TTC549 (cell line): ENCODE data around the gene AMZ2.

Experiments used
- FAIRE-seq: peaks from 2 replicates; lab custom pipeline; 2012; peaks lifted over from hg19 to GRCh38; lab: Jason Lieb, UNC

Gene AMZ2

DNA sequence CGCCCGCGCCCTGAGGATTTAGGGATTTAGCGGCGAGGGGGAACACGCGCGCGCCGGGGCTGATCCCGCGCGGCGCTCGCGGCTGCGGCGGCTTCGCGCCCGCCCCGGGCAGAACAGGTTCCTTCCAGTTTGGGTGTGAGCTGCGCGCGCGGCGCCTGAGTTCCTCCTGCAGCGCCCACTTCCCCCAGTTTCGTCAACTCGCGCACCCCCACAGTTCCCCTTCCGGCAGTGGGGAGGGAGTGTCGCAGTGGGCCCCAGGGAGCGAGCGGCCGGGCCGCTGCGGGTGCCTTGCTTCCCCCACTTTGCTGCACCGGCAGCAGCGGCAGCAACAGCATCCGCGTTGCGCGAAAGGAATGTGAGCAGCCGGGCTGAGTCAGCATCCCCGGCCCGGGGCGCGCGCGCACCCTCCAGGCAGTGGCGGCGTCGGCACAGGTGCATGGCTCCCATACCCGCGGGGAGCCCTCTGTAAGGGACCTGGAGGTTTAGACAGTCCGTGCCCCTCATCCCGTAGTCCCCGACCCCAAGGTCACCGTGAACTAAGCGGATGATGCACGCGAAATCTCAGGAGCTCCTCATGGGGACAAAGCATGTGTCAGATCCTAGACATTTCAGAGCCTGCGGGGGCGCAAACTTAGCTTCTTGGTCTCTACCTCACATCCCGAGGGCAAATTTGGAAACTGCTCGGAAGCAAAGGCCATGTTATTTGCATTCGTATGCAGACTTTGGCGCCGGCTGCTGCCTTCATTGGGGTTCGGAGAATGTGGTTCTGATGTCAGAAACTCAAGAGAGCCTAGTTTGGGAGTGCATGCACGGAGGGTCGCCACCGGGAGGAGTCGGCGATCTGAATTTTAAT is 44.2 kb downstream of the AMZ2 start:
- FAIRE-seq = no peak

DNA sequence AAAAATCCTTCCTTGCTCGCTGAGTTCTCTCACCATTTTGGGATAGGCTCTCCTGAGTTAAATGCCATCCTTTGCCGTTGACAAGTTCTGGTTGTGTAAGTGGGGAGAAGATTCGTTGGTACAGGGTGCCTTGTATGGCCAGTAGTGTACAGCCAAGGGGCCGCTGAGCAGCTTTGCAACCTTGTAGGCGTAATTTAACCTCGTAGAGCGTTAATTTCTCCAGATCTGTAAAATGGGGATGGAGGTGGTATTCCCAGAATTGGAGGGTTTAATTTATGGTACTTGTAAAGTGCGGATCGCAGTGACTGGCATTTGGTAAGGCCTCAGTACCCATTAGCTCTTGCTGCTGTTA is 44.8 kb downstream of the AMZ2 start:
- FAIRE-seq = no peak

DNA sequence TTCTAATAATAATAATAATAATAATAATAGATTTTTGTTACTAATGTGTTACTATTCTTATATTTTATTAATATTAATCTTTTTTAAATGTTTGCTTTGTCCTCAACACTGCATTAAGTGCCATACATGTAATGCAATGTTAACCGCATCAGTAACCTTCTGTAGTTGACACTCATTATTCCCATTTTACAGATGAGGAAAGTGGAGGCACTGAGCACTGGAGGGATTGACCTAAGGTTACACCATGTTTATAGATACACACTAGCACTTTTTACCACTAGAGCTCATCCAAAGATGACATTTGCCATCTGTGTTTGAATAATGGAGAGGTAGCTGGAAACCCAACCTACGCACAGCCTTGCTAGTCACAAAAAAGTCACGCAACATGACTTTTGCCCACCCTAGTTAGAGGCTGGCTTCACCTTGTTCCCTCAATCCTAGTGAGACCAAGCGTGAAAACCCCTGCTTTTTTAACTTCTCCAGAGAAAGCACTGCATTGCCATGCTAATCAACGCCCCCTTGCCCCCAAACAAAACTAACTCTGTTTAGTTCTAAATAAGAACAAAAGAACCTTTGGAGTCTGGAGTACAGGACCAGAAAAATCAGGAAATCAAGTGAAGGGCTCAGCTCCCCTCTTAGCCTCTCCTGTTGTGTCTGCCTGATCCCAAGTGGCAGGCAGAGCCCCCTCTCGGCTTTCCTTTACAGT is 45.8 kb downstream of the AMZ2 start:
- FAIRE-seq = no peak

DNA sequence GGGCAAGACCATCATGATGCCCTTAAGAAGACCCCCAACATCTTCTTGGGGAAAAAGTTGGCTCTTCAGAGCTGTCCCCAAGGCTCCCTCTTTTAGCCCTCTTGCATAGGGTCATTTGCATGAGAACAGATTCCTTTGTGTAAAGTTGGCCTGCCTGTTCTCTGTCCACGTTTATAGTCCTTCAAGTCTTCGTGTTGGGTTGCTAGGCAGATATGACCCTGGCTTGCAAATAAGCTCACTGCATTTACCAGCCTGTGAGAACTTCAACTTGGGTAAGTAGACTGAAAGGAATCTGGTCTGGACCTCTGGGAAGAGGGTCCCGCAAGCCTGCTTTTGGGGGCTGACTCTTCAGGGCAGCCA is 46.3 kb downstream of the AMZ2 start:
- no peak for FAIRE-seq

DNA sequence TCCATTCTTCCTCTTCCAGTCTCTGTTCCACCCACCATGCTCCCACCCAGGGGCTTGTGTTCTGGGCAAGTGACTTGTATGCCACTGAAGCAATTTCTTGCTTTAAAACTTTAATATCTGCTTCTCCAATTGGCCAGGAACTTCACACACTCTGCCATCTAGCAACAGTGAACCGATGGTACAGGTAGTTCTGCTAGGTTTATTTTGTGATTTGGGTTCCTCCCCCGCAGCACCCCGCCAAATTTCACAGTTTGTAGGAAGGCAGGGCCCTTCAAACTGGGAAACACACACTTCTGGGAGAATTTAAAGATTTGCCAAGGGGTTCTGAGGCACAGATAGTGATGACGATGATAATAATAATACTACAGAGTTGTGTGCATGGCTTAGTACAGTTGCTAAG is 46.8 kb downstream of the AMZ2 start:
- FAIRE-seq = no peak

DNA sequence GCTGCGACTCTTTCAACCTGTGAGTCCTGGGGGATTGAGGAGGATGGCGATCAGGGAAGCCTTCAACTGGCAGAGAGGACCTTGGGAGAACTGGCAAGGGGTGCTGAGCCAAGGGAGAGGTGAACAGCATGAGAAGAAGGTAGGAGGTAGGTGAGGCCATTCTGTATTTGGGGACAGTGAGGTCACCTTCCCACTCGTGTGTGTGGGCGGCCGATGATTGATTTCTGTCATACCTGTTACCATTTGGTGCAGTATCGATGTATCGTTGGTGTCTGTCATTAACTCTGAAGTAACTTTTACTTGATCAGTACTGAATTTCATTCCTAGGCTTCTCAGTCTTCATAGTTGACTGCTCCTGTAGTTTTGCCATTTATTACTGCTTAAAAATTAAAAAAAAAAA is 47.2 kb downstream of the AMZ2 start:
- FAIRE-seq = no peak

DNA sequence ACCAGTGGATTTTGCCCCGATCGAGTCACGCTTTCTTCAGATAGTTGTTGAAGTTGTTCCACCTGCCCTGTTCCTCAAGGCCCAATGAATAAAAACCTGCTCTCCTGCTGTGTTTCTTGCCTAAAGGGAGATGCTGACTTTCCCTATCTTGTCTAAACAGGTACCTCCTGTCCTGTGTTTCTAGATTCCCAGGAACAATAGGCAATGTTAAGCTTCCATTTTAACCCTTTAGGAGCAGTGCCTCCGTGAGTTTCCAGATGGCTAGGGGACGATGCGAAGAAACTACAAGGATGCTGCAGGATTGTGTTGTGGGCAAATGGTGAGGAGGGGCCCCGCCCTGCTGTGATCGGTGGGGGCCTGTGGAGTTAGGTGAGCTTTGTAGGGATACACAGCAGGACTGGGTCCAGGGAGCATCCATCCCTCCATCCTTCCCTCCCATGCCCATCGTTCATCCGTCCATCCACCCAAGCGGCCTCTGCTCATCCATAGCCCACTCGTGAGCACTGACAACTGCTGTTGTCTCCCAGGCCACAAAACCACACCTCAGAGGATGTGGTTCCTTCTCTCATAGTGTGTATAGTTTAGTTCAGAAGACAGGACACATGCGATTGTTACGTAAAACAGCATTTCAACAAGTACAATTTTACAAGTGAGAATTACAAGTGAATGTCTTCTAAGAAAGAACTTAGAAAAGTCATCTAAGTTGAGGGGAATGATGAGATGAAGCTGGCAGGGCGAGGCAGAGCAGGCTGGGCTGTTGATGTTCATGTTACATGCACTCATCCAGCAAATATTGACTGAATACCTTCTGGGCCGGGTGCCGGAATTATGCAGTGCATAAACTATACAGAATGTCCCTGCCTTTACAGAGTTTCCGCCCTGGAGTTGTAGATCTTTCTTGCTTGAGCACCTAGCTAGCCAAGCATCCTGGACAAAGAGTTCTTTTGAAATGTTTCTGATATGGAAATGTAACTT is 48.7 kb downstream of the AMZ2 start:
- no peak for FAIRE-seq

DNA sequence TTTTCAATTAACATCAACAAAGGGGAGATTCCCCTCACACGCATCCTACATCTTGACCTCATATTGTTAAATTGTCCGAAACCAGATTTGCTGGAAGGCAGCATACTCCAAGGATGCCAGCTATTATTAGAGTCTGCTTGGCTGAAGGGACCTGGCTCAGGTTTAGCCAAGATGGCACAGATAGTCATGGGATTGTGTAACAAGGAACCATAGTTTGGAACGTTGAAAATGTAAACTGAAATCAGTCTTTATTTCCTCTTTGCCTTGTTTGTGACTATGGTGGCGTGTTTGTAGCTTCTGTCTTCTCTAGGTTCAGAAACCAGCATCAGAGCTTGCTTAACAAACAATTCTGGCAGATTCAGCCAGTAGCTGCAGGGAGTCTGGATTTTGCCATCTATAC is 49.4 kb downstream of the AMZ2 start:
- FAIRE-seq = no peak

DNA sequence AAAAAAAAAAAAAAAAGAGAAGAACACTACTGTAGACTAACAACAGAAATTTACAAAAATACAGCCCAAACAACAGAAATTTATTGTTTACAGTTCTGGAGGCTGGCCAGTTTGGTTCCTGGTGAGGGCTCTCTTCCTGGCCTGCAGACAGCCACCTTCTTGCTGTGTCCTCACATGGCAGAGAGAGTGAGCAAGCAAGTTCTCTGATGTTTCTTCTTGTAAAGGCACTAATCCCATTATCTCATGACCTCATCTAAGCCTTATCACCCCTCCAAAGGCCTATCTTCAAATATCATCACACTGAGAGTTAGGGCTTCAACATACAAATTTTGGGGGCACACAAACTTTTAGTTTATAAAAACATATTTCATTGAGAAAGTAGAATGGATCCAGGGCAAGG is 50.8 kb downstream of the AMZ2 start:
- FAIRE-seq = no peak

DNA sequence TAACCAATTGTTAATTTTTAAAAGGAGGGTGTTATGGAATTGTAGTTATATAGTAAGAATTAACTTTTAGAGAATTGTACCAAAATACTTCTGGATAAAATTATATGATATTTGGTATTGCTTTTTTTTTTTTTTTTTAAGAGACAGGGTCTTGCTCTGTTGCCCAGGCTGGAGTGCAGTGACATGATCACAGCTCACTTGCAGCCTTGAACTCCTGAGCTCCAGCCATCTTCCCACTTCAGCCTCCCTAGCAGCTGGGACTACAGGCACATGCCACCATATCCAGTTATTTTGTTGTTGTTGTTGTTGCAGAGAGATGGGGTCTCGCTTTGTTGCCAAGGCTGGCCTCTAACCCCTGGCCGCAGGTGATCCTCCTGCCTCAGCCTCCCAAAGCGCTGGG is 52.0 kb downstream of the AMZ2 start:
- FAIRE-seq = no peak

DNA sequence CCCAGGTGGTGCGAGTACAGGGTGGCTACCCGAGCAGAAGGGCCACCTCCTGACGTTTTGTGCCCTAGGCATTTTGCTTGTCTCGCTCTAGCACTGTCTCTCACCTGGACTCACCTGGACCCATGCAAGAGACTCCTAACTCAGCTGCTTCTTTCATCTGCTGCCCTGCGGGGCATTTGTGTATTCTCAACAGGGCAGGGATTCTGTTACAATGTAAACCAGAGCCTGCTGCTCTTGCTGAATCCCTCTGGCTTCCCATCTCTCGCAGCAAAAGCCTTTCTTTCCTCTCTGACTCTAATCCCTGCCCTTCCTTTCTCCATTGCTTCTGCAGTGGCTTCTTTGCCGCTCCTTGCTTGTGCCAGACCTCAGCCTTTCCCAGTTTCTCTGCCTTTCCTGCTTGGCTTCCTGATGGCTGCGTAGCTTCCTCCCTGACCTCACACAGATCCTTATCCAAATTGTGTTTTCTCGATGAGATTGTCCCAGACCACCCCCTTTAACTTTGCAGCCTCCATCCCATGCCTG is 53.7 kb downstream of the AMZ2 start:
- FAIRE-seq = no peak

DNA sequence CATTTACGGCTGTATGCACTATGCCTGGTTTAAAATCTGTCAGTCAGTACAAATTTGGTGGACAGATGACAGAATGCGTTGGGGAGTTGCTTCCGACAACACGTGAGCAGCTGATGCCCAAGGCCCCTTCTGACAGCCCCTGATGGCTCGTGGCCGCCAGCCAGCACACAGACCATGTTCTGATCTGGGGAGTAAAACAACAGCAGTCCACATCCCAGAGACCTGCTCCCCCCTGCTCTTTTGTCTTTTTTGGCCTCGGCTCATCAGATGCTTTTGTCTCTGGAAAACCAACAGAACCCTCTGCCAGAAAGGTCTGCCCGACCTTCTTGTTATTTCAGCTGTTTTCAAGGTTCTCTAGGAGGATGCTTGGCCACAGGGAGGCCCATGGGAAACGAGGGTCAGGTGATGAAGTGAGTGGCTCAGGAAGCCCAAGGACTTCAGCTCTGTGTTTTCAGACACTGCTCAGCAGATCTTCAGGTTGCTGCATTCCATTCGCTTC is 54.3 kb downstream of the AMZ2 start:
- no peak for FAIRE-seq

DNA sequence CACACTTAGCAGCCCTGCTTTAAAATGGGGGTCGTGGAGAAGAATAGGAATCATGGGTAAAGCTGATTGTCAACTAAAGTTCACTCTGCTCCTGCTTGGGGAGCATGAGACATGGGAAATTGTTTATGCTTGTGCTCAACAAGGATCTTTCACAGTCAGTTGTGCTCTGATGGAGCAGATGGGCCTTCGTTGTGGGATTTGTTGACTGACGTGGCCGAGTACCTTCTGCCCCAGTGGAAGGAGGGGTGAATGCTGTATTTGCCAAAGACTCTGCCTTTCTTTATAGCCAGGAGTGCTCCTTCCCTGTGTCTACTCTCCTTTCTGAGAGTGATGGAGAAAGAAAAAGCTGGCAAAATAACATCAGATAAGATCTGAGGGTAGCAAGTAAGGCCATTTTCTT is 54.8 kb downstream of the AMZ2 start:
- no peak for FAIRE-seq

DNA sequence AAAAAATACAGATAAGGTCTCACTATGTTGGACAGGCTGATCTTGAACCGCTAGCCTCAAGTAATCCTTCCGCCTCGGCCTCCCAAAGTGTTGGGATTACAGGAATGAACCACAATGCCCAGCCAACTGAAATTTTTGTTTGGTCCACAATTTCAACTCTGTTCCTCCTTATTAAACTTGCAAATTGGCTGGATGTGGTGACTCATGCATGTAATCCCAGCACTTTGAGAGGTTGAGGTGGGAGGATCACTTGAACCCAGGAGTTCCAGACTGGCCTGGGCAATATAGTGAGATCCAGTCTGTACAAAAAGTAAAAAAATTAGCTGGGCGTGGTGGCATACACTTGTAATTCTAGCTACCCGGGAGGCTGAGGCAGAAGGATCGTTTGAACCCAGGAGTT is 56.9 kb downstream of the AMZ2 start:
- no peak for FAIRE-seq

DNA sequence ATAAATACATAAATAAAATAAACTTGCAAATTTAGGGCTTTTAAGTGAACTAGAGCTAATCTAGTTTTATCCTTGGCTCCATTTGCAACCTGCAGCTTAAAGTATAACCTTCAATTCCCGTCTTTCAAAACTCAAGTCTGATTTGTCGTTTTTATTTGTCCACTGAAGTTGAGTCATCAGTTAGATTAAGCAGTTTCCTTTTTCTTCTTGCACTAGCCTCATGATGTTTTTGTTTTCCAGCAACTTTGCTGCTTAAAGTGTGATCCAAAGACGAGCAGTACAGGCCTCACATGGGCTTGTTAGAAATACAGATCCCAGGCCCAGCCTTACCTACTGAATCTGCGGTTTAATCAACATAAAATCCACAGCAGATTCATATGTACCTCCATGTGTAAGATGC is 57.3 kb downstream of the AMZ2 start:
- no peak for FAIRE-seq
